Activated CD8-positive, alpha-beta memory T cell treated with anti-CD3 and anti-CD28 coated beads for 4 hours (primary cell): Measurements from ENCODE around the gene POLA1.

Source experiments
- DNase-seq, 2 donors: peaks; one replicate each; pipeline ENCODE4 v3.0.0-alpha.2; 2020; ENCODE audit warnings: low read depth in 2 of 2

The POLA1 gene

GRCh38 chrX:25007059-25008053 lies 313.6 kb downstream of the POLA1 start:
- DNase-seq = no peak

DNA sequence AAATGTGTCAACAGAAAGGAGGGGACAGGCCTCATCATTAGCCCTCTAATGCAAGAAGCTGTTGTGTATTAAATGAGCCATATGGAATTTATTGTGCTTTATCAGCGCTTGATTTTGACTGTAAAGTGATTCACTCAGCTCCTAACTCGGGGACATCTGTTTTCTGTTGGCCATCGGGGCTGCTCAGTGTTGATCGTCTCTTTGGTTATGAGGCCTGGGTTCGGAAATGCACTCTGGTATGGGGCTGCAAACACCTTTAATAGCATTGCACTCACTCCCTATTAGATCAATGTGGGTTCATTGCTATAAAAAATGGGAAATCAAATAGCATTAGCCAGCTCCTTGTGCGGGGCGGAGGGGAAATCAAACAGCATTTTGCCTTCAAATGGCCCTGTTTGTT lies 315.7 kb downstream of the POLA1 start:
- DNase-seq = no peak

DNA sequence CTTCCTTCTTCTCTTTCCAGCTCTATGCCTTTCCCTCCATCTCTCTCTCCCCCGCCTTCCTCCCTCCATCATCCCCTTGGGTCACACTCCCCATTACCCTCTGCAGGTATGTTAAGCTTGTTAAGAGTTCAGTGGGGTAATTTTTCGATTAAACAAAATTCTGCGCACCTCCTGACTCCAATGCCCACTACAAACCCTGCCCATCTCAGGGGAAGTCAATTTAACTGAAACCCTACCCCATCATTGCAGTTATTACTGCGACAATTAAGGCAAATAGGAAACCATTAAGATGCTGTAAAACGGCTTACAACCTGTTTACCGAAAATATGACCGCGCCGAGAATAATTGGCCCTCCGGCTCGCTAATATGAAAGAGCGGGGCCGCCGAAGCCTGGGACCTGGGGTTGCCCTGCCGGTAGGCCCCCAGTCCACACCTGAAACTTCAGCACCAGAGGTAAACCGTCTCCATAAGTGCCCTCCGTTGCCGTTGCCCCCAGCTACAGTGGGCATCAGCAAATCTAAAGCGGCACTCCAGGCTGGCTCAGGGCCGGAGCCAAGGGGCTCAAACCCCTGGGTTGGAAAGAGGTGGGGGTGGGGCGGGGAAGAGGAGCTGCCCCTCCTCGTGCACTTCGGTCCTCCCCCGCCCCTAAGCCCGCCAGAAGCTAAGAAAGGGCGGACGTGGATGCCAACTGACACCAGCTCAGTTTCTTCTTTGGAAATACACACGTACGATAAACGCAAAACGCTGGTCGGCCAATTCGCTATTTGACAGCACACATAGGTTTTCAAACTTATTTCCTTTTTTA lies 317.3 kb downstream of the POLA1 start:
- DNase-seq = no peak

DNA sequence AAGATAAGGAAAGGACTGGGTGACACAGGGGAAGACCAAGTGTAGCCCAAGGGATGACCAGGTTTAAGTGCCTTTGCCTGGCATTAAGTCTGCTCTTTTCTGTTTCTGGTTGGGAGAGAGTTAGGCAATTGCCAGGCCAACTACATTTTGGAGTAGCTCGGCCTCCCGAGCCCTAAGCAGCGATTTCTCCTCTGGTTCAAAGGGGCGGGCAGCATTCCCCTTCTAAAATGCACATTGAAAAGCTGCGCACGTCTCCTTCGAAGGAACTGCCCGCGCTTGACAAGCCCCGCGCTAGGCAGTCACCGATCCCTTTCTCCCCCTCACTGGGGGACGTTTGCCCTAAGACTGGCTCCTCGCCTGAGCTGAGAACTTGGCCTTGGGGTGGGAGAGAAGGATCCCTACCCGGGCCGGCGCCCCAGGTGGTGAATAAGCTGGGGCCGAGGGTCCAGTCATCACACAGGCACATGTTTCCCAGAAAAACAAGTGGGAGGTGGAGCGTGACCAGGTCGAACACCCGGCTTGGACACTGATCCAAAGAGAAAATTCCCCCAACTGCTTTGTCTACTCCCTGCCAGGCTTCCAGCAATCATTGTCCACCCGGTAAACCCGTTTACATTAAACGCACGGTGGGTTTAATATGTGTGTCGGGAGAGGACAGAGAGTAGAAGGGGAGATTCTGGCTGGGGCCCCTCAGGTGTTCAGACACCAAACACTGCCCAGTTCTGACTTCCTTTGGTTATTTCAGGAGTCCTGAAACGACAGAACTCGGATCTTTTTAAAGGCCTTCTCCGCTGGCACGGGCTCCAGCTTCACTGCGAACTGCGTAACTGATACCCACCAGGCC lies 318.1 kb downstream of the POLA1 start:
- no peak for DNase-seq

DNA sequence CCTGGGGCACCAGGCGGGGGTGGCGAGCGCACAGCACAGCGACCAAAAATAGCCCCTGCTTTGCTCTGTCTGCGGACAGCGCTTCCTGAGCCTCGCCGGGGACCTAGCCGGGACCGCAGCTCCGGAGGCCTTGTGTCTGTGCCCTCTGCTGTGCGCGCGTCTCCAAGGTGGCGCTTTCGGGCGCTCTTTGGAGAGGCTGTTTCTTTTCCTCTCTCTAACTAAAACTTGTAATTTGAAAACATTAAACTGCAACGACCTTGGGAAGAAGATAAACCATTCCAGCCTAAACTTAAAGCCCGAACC lies 318.7 kb downstream of the POLA1 start:
- DNase-seq = no peak

DNA sequence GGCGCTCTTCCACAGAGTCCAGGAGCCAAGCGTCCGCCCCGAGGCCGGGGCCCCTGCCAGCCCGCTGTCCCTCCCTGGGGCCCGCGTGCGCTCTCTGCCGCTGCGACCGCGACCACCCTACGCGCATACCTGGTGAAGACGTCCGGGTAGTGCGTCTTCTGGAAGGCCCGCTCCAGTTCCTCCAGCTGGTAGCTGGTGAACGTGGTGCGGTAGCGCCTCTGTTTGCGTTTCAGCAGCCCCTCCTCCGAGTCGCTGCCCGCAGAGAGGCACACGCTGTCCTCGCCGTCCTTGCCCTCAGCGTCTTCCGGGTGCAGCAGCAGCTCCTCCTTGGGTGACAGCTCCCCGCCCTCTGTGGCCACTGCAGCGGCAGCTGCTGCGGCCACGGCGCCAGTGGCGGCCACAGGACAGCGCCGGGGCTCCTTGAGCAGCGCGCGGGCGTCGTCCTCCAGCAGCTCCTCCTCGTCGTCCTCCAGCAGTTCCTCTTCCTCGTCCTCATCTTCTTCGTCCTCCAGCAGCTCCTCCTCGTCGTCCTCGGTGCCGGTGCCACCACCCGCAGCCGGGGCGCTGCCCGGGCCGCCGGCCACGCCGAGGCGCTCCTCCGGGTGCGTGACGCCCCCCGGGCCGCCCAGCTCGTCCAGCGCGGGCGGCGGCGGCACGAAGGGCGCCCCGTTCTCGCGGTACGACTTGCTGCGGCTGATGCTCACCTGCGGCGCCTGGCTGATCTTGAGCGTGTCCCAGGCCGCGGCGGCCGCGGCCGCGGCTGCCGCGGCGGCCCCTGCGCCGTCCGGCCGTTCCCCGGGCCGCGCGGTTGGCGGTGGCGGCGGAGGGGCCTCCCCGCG lies 319.3 kb downstream of the POLA1 start:
- no peak for DNase-seq

DNA sequence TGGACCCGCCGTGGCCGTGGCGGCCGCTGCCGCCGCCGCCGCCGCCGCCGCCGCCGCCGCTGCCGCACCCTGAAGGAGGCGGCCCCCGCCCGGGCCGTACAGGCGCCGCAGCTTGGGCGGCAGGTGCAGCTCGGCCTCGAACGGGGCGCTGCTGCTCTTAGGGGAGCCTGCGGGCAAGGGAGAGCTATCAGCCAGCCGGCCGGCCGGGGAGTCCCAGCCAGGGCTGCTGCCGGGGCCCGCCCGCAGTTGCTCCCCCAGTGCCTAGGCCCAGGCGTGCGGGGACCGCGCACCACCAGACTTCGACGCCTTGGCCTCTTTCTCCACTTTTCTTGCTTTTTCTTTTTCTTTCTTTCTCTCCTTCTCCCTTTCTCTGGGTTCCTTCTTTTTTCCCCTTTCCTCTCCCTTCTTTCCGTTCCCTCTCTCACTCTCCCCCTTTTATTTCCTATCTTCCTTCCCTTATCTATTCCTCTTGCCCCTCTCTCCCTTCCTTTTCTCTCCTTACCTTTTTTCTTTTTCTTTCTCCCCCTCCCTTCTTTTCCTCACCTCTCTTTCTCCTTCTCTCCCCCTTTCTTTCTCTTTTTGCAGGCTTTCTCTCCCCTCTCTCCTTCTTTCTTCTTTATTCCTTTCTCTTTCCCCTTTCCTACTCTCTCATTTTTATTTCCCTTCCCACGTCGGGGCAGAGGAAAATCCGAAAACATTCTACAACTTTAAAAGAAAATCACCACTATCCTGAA lies 320.1 kb downstream of the POLA1 start:
- no peak for DNase-seq

DNA sequence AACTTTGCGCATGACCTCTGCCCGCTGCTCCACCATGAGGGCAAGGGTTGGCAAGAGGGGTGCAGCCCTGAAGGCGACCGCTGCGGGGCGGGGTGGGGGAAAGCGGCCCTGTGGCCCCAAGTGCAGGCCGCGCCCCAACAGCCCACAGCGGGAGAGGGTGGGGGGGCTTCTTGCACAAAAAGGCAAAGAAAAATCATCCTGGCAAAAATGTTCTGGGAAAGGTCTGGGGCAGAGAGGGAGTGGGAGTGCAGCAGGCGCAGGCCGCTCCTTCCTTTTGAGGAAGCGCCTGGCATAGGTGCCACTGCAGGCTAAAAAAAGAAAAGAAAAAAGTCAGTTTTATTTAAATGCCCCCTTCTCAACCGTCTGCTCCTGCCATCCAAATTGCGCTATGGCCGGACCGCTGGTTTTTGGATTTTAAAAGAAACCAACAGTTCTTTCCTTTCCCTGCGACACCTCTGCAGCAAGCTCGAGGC lies 320.7 kb downstream of the POLA1 start:
- DNase-seq = no peak

GRCh38 chrX:25015486-25016360 lies 322.0 kb downstream of the POLA1 start, which contains the start of gene ARX:
Gene ARX (minus strand): TSS chrX:25015965. CDS start chrX:25015737, 228 bp downstream.
- no peak for DNase-seq

GRCh38 chrX:25016361-25016671 lies 322.6 kb downstream of the POLA1 start:
- DNase-seq = no peak

- no peak for DNase-seq
Measured at GRCh38 chrX:25016938-25017598, 323.4 kb downstream of the POLA1 start.

- DNase-seq = no peak
Measured at GRCh38 chrX:25017667-25018247, 324.0 kb downstream of the POLA1 start.

DNA sequence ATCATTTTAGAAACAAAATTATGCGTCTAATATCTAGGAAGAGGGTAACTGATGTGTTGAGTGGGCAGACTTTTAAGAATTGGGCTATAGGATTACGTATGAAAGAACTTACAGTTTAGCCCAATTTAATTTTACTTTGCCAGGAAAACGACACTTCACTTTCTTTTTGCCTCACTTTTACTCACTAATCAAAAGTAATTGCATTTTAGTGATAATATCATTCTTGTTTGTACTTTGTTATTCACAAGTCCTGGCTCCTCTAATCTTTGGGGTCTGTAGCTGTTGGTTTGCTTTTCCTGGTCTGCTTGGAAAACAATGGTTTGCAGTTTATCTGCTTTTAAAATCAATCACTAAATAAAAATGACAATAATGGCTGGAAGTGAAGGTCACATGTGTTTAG lies 325.0 kb downstream of the POLA1 start:
- DNase-seq = no peak

DNA sequence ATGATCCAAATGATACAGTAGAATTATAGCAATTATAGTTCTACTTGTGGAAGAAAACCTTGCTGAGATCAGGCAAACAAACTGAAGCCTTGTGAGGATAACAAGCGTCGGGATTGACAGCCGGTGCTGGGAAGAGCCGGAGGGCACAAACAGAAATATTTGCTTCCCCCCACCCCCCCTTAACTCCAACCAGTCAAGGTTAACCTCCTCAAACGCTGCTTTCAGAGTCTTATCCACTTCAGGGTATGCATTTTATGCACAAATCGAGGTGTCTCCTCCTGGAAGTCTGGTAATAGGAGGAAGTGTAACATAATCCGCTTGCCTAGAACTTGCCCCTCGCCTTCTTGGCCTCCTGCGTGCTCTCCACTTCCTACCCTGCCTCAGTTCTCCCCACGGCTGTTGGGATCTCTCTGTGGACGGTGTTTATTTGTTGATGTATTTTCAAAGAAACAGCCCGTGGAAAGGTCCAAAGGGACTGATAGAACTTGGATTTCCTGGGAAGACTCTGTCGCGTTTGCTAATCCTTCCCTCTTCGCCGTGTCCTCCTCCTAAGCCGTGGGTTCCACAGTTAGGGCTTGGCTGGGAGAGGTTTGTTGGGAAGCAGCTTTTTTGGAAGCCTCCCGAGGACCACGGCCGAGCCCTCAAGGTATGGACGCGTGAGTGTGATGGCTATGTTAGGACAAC lies 326.1 kb downstream of the POLA1 start:
- no peak for DNase-seq

DNA sequence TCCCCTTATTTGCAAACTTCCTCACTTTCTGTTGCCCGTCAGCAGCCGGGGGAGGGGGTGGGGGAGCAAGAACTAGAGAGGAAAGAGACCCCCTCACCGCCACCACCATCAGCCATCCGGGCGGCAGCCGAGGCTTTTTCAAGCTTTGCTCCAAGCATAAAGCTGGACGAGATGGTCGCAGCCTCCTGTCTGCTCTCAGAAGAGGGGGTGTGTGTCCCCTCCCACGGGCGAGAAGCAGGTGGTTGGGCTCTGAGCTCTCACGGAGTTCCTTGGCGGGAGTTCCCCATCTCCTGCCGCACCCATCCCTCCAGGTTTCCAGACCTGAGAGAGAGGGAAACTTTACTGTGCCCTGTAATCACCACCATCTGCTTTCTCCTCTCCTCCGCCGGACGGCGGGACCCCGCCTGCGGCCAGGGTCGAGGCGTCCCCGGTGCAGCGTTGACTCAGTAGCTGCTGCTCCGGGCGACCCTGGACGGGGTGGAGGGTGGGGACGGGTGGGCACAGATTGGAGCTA lies 326.7 kb downstream of the POLA1 start:
- DNase-seq = no peak

GRCh38 chrX:25020905-25021449 lies 327.3 kb downstream of the POLA1 start:
- no peak for DNase-seq
